Lower lobe of right lung (tissue), 2 donors: Measurements from ENCODE around the gene ZNF521. TPM values are rescaled to one million over a fixed set of nuclear protein-coding genes. Genes with fewer than 3 reads are reported as not detected.

Experiments used
- ATAC-seq, 2 donors: fragments of 200-7000 bp; cut with Tn5 transposase; one replicate each; pipeline ENCODE4 v1.9.1; 2020 to 2022; ENCODE audit warnings: mild to moderate bottlenecking in 2 of 2, moderate library complexity in 2 of 2
- DNase-seq: peaks from one replicate; pipeline ENCODE4 v3.0.0-alpha.2; 2020
- H3K27ac ChIP-seq: fragments of 200-600 bp; one replicate; pipeline ENCODE4 v1.8.0; 2022
- H3K27me3 ChIP-seq: fragments of 200-600 bp; one replicate; pipeline ENCODE4 v1.8.0; 2022; ENCODE audit warnings: low read depth
- H3K36me3 ChIP-seq: fragments of 200-600 bp; one replicate; pipeline ENCODE4 v1.8.0; 2022; ENCODE audit warnings: mild to moderate bottlenecking
- H3K4me1 ChIP-seq: fragments of 200-600 bp; one replicate; pipeline ENCODE4 v1.8.0; 2022
- H3K4me3 ChIP-seq: fragments of 200-600 bp; one replicate; pipeline ENCODE4 v1.8.0; 2022; ENCODE audit warnings: mild to moderate bottlenecking
- H3K9me3 ChIP-seq: fragments of 200-600 bp; one replicate; pipeline ENCODE4 v1.8.0; 2022
- intact Hi-C: fragments of 100-400 bp; cut with DNase I; formaldehyde crosslinking; loops from one replicate; pipeline ENCODE4 v1.11.0; 2022
- total RNA-seq: library from RNA; stranded (reverse); fragmentation: NEBNext Ultra II Directional; extraction: Animal tissue kit (Norgen Biotek cat#: 25700); gene quantifications from one replicate; pipeline ENCODE4 v1.2.1, GENCODE V29; 2021
- TF ChIP-seq, protein P1 (sequence below): fragments of 200-600 bp; IDR thresholded peaks from one replicate; pipeline ENCODE4 v1.8.0; 2022; ENCODE audit warnings: antibody characterized with exemption, mild to moderate bottlenecking
- donor health status: DM: no; HTN: yes; CAD: no; lungs with severe emphysema.

ZNF521 gene
- total RNA-seq, 1 donor from 2014 or later, result 12.7 TPM

DNA sequence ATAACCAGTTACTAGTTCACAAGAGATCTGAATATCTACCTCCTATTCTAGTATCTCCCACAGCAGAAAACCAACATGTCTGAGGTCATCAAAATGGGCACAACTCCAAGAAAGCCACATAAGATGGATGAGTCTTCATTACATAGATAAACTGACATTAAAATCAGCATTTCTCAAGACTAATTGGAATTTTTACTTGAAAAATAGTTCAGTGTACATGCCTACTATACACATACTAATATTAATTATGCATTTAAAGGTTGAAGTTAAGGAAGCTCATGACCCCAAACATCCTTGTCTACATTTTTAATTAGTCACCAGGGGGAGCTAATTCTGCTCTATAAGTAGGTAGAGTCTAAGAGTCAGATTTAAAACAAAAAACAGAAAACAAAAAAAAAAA, 41.9 kb downstream of the ZNF521 start:
- TF ChIP-seq, protein P1, sequence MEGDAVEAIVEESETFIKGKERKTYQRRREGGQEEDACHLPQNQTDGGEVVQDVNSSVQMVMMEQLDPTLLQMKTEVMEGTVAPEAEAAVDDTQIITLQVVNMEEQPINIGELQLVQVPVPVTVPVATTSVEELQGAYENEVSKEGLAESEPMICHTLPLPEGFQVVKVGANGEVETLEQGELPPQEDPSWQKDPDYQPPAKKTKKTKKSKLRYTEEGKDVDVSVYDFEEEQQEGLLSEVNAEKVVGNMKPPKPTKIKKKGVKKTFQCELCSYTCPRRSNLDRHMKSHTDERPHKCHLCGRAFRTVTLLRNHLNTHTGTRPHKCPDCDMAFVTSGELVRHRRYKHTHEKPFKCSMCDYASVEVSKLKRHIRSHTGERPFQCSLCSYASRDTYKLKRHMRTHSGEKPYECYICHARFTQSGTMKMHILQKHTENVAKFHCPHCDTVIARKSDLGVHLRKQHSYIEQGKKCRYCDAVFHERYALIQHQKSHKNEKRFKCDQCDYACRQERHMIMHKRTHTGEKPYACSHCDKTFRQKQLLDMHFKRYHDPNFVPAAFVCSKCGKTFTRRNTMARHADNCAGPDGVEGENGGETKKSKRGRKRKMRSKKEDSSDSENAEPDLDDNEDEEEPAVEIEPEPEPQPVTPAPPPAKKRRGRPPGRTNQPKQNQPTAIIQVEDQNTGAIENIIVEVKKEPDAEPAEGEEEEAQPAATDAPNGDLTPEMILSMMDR, result peak; percentile 21
- DNase-seq, result no peak
- no peaks in the 10 kb centered on the region for H3K9me3 ChIP-seq

DNA sequence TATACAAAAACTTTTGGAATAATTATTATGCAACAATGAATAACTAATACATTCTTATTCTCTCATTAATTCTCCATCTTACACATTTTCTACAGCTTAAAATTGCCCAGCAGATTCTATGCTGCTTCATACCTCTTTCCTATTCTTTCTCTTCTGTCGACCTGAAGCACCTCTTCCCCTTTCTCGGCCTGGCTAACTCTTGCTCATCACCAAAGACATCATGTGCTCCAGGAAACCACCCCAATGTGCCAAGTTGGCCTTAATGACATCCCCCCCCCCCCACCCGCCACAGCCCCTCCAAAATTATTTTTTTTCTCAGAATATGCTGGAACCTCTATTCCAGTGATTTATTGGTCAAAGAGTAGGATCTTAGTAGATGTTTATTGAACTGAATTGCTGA, 43.6 kb downstream of the ZNF521 start:
- no peak overlapping the region for H3K27ac ChIP-seq
- TF ChIP-seq, protein P1, result no peak
- H3K4me3 ChIP-seq, result no peak overlapping the region
- no peaks in the 10 kb centered on the region for H3K36me3 ChIP-seq
- no peaks in the 10 kb centered on the region for H3K9me3 ChIP-seq
- no peaks in the 10 kb centered on the region for H3K27me3 ChIP-seq
- intact Hi-C loops, result no loop called here
- H3K4me1 ChIP-seq, result no peaks in the 10 kb centered on the region
- DNase-seq (no peak), ATAC-seq (no peak)

More for the DNA sequence above, 41.9 kb downstream of the ZNF521 start:
- Histone ChIP-seq H3K4me1 (no peaks in the 10 kb centered on the region), H3K36me3 (no peaks in the 10 kb centered on the region), H3K4me3 (no peak overlapping the region), H3K27me3 (no peaks in the 10 kb centered on the region), H3K27ac (no peak overlapping the region)
- no peak for ATAC-seq
- intact Hi-C loops, result no loop called here

DNA sequence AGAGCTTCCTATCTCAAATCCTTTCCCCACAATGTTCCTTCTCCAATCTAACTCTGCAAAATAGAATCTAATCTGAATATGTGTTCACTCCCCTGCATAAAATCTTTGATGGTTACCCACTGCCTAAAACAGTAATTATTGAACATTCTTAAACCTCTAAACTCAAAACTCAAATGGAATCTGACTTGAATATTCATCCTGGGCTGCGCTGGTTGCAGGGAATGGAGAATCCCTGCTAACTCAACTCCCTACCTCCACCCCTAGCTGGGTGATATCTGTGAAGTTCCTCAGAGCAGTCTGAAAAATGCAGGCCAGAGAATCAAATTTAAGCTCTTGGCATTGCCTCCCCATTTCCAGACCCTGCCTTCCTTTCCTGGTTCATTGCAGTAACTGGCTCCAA, 44.8 kb downstream of the ZNF521 start:
- H3K27ac ChIP-seq, result no peak overlapping the region

DNA sequence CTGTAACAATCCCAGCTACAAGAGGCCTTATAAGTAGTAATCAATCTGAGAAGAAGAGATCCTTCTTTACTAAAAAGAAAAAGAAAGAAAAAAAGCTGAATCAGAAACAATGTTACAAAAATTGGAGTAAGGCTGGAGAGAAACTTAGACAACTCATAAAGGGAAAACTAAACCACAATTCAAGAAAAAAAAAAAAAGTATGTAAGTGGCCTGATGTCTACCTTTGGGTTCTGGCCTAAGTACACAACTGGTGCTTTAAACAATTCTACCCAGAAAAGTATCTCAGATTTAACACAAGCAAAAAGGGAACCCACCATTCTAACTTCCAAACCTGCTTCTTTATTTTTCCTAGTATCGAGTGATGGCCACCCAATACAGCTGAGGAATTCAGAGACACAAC, 45.3 kb downstream of the ZNF521 start:
- no peak overlapping the region for H3K4me3 ChIP-seq
- H3K9me3 ChIP-seq, result no peaks in the 10 kb centered on the region
- ATAC-seq (no peak), DNase-seq (no peak)
- no peak overlapping the region for H3K27ac ChIP-seq
- H3K4me1 ChIP-seq, result no peaks in the 10 kb centered on the region
- no peaks in the 10 kb centered on the region for H3K36me3 ChIP-seq
- intact Hi-C loops, result no loop called here
- no peaks in the 10 kb centered on the region for H3K27me3 ChIP-seq
- TF ChIP-seq, protein P1, result no peak

More for the DNA sequence above, 44.8 kb downstream of the ZNF521 start:
- H3K27me3 ChIP-seq, result no peaks in the 10 kb centered on the region
- no peak overlapping the region for H3K4me3 ChIP-seq
- H3K36me3 ChIP-seq, result no peaks in the 10 kb centered on the region
- intact Hi-C loops, result no loop called here
- H3K9me3 ChIP-seq, result no peaks in the 10 kb centered on the region
- ATAC-seq (no peak), DNase-seq (no peak)
- no peaks in the 10 kb centered on the region for H3K4me1 ChIP-seq
- TF ChIP-seq, protein P1, result no peak

DNA sequence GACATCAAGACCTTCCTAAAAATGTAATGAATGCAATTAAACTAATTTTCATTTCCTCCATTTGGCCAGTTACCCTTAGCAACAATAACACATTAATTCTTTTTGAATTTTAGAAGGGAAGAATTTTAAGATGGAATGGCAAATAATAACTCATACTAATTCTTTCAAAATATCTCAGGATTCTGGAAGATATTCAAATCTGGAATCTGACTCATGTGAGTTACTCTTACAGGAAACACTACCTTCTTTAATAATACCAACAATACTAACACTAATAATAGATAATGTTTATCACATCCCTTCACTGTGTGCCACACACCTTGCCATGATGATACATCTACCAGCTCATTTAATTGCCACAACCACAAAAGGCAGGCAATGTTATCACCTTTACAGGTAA, 46.4 kb downstream of the ZNF521 start:
- ATAC-seq (no peak), DNase-seq (no peak)
- TF ChIP-seq, protein P1, result no peak
- no peaks in the 10 kb centered on the region for H3K36me3 ChIP-seq
- H3K27ac ChIP-seq, result no peak overlapping the region
- no peaks in the 10 kb centered on the region for H3K27me3 ChIP-seq
- H3K9me3 ChIP-seq, result no peaks in the 10 kb centered on the region
- H3K4me3 ChIP-seq, result no peak overlapping the region
- no peaks in the 10 kb centered on the region for H3K4me1 ChIP-seq
- intact Hi-C loops, result no loop called here

DNA sequence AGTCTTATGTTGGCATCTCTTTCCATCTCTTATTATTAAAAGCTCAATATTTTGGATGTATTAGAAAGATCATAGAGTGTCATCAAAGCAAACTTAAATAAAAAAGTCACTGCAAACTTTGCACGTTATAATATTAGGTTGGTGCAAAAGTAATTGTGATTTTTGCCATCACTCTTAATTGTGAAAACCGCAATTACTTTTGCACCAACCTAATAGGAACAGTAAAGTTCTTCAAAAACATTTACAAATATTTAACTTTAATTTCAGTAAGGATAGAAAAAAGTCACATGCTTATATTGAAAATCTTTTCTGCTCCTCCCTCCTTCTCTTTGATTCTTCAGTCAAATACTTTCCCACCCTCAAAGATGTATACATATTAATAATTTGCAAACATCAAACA, 51.5 kb downstream of the ZNF521 start:
- peaks cover 17% of the 10 kb centered on the region for H3K4me1 ChIP-seq
- no peaks in the 10 kb centered on the region for H3K27me3 ChIP-seq
- H3K9me3 ChIP-seq, result no peaks in the 10 kb centered on the region
- intact Hi-C loops, result no loop called here
- no peaks in the 10 kb centered on the region for H3K36me3 ChIP-seq
- H3K27ac ChIP-seq, result no peak overlapping the region
- ATAC-seq (no peak), DNase-seq (no peak)
- H3K4me3 ChIP-seq, result no peak overlapping the region
- TF ChIP-seq, protein P1, result no peak
